ENCODE data around the gene CNIH2. TPM values are rescaled to one million over a fixed set of nuclear protein-coding genes. Genes with fewer than 3 reads are reported as not detected.

CNIH2 gene
- total RNA-seq, 1 donor from 2014 or later = 5.0 TPM

GRCh38 chr11:66327171-66328030 lies 49.4 kb downstream of the CNIH2 start:
- Mint-ChIP-seq H3K4me1 (ENCODE audit: unreplicated experiment) (peaks cover 71% of the 10 kb centered on the region), H3K4me3 (ENCODE audit: unreplicated experiment) (no peak overlapping the region), H3K9me3 (ENCODE audit: unreplicated experiment) (no peaks in the 10 kb centered on the region), H3K36me3 (ENCODE audit: unreplicated experiment) (peaks cover 2% of the 10 kb centered on the region), H3K27me3 (ENCODE audit: unreplicated experiment) (no peaks in the 10 kb centered on the region), H3K27ac (ENCODE audit: unreplicated experiment) (peak overlapping the region; percentile 87)
- no peak for TF ChIP-seq CTCF (IDR thresholded peaks at IDR 0.05)
- no peak for DNase-seq (ENCODE audit: extremely low spot score, unreplicated experiment)

GRCh38 chr11:66328031-66328301 lies 50.0 kb downstream of the CNIH2 start:
- peaks cover 65% of the 10 kb centered on the region for H3K4me1 Mint-ChIP-seq (ENCODE audit: unreplicated experiment)
- no peak for DNase-seq (ENCODE audit: extremely low spot score, unreplicated experiment)
- peak overlapping the region; percentile 87 for H3K27ac Mint-ChIP-seq (ENCODE audit: unreplicated experiment)
- no peaks in the 10 kb centered on the region for H3K27me3 Mint-ChIP-seq (ENCODE audit: unreplicated experiment)
- no peaks in the 10 kb centered on the region for H3K9me3 Mint-ChIP-seq (ENCODE audit: unreplicated experiment)
- no peak overlapping the region for H3K4me3 Mint-ChIP-seq (ENCODE audit: unreplicated experiment)
- peaks cover 6% of the 10 kb centered on the region for H3K36me3 Mint-ChIP-seq (ENCODE audit: unreplicated experiment)
- TF ChIP-seq CTCF (IDR thresholded peaks at IDR 0.05) = no peak

GRCh38 chr11:66328302-66329144 lies 50.5 kb downstream of the CNIH2 start:
- no peak overlapping the region for H3K4me3 Mint-ChIP-seq (ENCODE audit: unreplicated experiment)
- TF ChIP-seq CTCF (IDR thresholded peaks at IDR 0.05) = peak; percentile 97
- peaks cover 60% of the 10 kb centered on the region for H3K4me1 Mint-ChIP-seq (ENCODE audit: unreplicated experiment)
- no peaks in the 10 kb centered on the region for H3K9me3 Mint-ChIP-seq (ENCODE audit: unreplicated experiment)
- peak overlapping the region; percentile 87 for H3K27ac Mint-ChIP-seq (ENCODE audit: unreplicated experiment)
- H3K36me3 Mint-ChIP-seq (ENCODE audit: unreplicated experiment) = peaks cover 6% of the 10 kb centered on the region
- no peaks in the 10 kb centered on the region for H3K27me3 Mint-ChIP-seq (ENCODE audit: unreplicated experiment)
- DNase-seq (ENCODE audit: extremely low spot score, unreplicated experiment) = peak; percentile 92

GRCh38 chr11:66329165-66329673 lies 51.2 kb downstream of the CNIH2 start:
- Mint-ChIP-seq H3K4me1 (ENCODE audit: unreplicated experiment) (peaks cover 57% of the 10 kb centered on the region), H3K27ac (ENCODE audit: unreplicated experiment) (peak overlapping the region; percentile 87), H3K27me3 (ENCODE audit: unreplicated experiment) (no peaks in the 10 kb centered on the region), H3K9me3 (ENCODE audit: unreplicated experiment) (no peaks in the 10 kb centered on the region), H3K36me3 (ENCODE audit: unreplicated experiment) (peaks cover 6% of the 10 kb centered on the region), H3K4me3 (ENCODE audit: unreplicated experiment) (no peak overlapping the region)
- no peak for DNase-seq (ENCODE audit: extremely low spot score, unreplicated experiment)
- TF ChIP-seq CTCF (IDR thresholded peaks at IDR 0.05) = no peak

- Mint-ChIP-seq H3K27me3 (ENCODE audit: unreplicated experiment) (no peaks in the 10 kb centered on the region), H3K36me3 (ENCODE audit: unreplicated experiment) (peaks cover 6% of the 10 kb centered on the region), H3K4me3 (ENCODE audit: unreplicated experiment) (no peak overlapping the region), H3K27ac (ENCODE audit: unreplicated experiment) (no peak overlapping the region), H3K4me1 (ENCODE audit: unreplicated experiment) (peaks cover 48% of the 10 kb centered on the region), H3K9me3 (ENCODE audit: unreplicated experiment) (no peaks in the 10 kb centered on the region)
- TF ChIP-seq CTCF (IDR thresholded peaks at IDR 0.05) = no peak
- no peak for DNase-seq (ENCODE audit: extremely low spot score, unreplicated experiment)
These were observed 53.0 kb downstream of the CNIH2 start for GRCh38 chr11:66330931-66331330.
